T-helper 2 cell treated with Interferon-gamma antibody and Interleukin-4, amounts not matched to agents 5 μg/mL and 100 μg/mL, for 36 hours (primary cell): ENCODE measurements around the gene DNAJB13.

ENCODE experiments used
- DNase-seq: peaks from one replicate; pipeline ENCODE4 v3.0.0; 2021; ENCODE audit warnings: low spot score
- H3K27ac Mint-ChIP-seq: one replicate; pipeline ENCODE4 v1.8.0; 2021; ENCODE audit warnings: mild to moderate bottlenecking, mixed read lengths
- H3K27me3 Mint-ChIP-seq: one replicate; pipeline ENCODE4 v1.8.0; 2021; ENCODE audit warnings: low read depth, mixed read lengths
- H3K36me3 Mint-ChIP-seq: one replicate; pipeline ENCODE4 v1.8.0; 2021; ENCODE audit warnings: low read depth, mixed read lengths
- H3K4me1 Mint-ChIP-seq: one replicate; pipeline ENCODE4 v1.8.0; 2021; ENCODE audit warnings: low read depth, mixed read lengths
- H3K4me3 Mint-ChIP-seq: one replicate; pipeline ENCODE4 v1.8.0; 2022; ENCODE audit warnings: mild to moderate bottlenecking, moderate library complexity, mixed read lengths
- H3K9me3 Mint-ChIP-seq: one replicate; pipeline ENCODE4 v1.8.0; 2021; ENCODE audit warnings: mixed read lengths

Gene DNAJB13

DNA sequence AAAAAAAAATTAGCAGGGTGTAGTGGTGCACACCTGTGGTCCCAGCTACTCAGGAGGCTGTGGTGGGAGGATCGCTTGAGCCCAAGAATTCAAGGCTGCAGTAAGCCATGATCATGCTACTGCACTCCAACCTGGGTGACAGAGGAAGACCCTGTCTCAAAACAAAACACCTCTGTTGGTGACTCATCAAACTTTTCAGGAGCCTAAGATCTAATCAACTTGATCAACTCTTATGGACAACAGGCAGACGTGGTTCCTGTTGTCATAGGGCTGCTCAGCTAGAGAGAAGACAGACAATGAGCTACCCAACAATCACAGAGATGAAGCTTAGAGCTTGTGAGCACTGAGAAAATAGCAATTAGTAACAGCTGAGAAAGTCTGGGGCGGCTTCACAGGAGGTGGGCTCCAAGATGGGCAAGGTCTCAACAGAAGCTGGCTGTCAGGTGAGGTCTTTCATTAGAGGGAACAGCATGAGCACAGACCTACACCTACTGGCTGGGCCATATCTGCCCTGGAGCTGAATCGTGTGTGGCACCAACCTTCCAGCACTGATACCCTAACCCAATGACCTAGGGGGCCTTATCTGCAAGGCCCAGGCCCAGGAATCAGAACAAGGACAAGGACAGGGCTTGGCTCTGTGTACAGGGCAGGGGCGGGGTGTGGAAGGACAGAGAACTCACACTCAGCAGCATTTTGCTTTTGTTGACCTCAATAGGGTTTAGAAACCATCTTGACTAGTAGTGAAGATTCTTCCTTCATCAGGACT lies 65.3 kb downstream of the DNAJB13 start:
- no peak for DNase-seq
- H3K27me3 Mint-ChIP-seq = no peaks in the 10 kb centered on the region
- H3K36me3 Mint-ChIP-seq = peaks cover 33% of the 10 kb centered on the region
- no peak overlapping the region for H3K4me3 Mint-ChIP-seq
- H3K27ac Mint-ChIP-seq = peak overlapping the region; percentile 77
- H3K4me1 Mint-ChIP-seq = peaks cover 51% of the 10 kb centered on the region
- H3K9me3 Mint-ChIP-seq = no peaks in the 10 kb centered on the region

DNA sequence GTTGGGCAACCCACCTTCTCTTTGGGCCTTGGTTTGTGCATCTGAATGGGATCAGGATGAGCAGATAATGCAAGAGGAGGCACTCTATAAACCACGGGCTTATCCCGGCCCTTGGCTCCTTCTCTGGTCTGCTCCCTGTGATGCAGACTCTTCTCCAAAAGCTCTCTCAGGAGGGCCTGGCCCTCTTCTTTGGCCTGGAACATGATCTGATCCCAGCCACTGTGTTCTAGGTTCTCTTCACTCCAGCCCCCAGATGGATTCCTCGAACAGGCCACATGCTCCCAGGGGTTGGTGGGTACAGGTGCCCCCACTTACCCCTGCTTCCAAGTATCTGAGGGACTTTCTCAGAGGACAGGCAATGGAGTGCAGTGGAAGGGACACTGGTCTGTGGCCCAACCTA lies 66.8 kb downstream of the DNAJB13 start:
- peaks cover 38% of the 10 kb centered on the region for H3K4me1 Mint-ChIP-seq
- H3K4me3 Mint-ChIP-seq = no peak overlapping the region
- H3K27ac Mint-ChIP-seq = no peak overlapping the region
- no peaks in the 10 kb centered on the region for H3K27me3 Mint-ChIP-seq
- H3K36me3 Mint-ChIP-seq = peaks cover 27% of the 10 kb centered on the region
- no peak for DNase-seq
- H3K9me3 Mint-ChIP-seq = no peaks in the 10 kb centered on the region

DNA sequence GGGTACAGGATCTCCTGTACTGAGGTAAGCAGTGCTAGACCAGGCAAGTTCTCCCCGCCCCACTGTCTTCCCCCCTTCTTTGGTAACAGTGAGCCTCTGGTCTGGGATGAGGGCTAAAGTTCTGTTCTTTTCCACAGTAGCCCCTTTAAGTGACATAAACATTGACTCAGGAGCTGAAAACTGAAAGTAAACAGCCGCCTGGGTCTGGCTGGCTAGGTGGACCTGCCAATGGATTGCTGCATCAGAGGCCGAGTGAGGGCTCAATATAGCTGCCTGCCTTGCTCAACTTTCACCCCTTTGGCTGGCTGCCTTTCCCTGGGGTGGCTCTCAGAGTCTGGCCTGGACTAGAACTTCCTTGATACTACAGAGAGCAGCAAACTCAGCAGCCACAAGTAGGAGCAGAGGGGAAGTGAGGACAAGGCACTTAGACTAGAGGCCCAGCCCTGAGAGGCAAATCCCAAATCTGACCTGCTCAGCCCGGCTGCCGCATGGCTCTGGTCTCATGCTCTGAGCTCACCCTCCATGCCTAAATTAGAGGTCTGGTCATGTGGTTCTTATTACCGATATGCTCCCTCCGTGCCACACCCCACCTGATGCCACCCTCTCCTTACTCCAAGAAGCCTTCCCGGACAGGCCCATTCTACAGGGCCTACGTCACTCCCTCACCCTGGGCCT lies 67.6 kb downstream of the DNAJB13 start:
- Mint-ChIP-seq H3K27me3 (no peaks in the 10 kb centered on the region), H3K4me1 (peaks cover 41% of the 10 kb centered on the region), H3K4me3 (no peak overlapping the region), H3K36me3 (peaks cover 31% of the 10 kb centered on the region), H3K9me3 (no peaks in the 10 kb centered on the region), H3K27ac (peak overlapping the region; percentile 24)
- no peak for DNase-seq

DNA sequence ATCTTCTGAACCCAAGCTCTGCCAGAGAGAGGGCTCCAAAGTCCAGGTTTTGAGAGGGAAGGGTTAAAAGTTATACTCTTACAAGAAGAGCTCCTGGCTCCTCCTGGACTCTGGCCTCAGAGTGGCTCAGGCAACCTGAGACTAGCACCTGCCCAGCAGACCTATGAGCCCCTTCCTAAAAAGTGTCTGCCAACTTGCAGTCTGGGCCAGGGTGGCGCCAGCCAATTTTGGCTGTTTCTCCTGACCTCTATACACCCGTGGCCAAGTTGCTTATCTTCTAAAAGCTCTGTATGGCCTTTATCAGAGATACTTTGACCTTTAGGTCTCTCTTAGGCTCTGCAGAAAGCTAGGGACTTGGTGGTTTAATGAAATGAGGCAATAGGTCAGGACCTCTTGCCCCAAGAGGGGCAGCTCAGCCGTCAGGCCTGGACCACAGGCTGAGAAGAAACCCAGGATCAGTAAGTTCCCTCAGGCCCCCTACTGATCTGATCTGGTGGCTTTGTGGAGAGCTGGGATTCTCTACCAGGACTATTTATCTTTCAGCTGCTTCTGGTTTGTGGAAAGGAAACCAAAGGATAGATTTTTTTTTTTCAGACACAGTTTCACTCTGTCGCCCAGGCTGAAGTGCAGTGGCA lies 68.4 kb downstream of the DNAJB13 start:
- H3K27me3 Mint-ChIP-seq = no peaks in the 10 kb centered on the region
- H3K4me3 Mint-ChIP-seq = peak overlapping the region; percentile 4
- no peaks in the 10 kb centered on the region for H3K9me3 Mint-ChIP-seq
- peaks cover 42% of the 10 kb centered on the region for H3K4me1 Mint-ChIP-seq
- no peak for DNase-seq
- no peak overlapping the region for H3K27ac Mint-ChIP-seq
- peaks cover 31% of the 10 kb centered on the region for H3K36me3 Mint-ChIP-seq

DNA sequence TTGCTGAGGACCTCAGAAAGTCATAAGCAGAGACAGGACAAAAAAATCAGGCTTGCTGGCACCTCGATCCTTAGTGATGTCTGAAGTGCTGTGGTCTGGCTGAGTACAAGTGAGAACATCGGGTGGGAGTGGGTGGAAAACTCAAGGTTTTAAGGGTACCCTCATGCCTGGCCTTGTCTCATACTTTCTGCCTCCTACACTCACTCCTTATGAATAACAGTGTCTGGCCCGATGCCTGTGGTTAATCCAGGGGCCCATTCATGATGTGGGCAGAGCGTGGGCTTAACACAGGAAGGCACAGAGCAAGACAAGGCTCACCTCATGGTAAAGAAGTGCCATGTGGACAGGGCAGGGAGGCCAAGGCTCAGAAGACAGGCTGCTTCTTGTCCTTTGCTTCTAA lies 69.0 kb downstream of the DNAJB13 start:
- Mint-ChIP-seq H3K36me3 (peaks cover 31% of the 10 kb centered on the region), H3K27me3 (no peaks in the 10 kb centered on the region), H3K9me3 (no peaks in the 10 kb centered on the region), H3K4me1 (peaks cover 39% of the 10 kb centered on the region), H3K4me3 (peak overlapping the region; percentile 4), H3K27ac (no peak overlapping the region)
- peak; percentile 90 for DNase-seq
